Peyer's patch (tissue), 4 donors: ENCODE data around the gene NUDT22. TPM values are rescaled to one million over a fixed set of nuclear protein-coding genes. Genes with fewer than 3 reads are reported as not detected.

ENCODE experiments used
- DNase-seq, 3 donors: peaks; one replicate each; pipeline ENCODE4 v3.0.0-alpha.2; 2017 to 2019
- H3K27ac ChIP-seq, 4 donors: fragments of 200-600 bp; sonication (generic); one replicate each; pipeline ENCODE4 v1.5.1; 2016 to 2019
- H3K27me3 ChIP-seq, 2 donors: fragments of 200-600 bp; sonication (generic); one replicate each; pipeline ENCODE4 v1.5.1; 2019
- H3K36me3 ChIP-seq, 3 donors: fragments of 200-600 bp; sonication (generic); one replicate each; pipeline ENCODE4 v1.5.1; 2016 to 2019
- H3K4me1 ChIP-seq, 4 donors: fragments of 200-600 bp; sonication (generic); one replicate each; pipeline ENCODE4 v1.5.1; 2016 to 2019
- H3K4me3 ChIP-seq, 4 donors: fragments of 200-600 bp; sonication (generic); 1 replicate in 3 of 4; 2 replicates in 1 of 4; pipeline ENCODE4 v1.5.1; 2016 to 2019; ENCODE audit warnings: mild to moderate bottlenecking in 1 of 4
- H3K9me3 ChIP-seq, 4 donors: fragments of 200-600 bp; sonication (generic); one replicate each; pipeline ENCODE4 v1.5.1; 2016 to 2019; ENCODE audit warnings: mild to moderate bottlenecking in 1 of 4
- CTCF ChIP-seq, 6 experiments: fragments of 450-650 bp in 4 of 6; fragments of 200-600 bp in 2 of 6; sonication (generic) in 1 of 6; IDR thresholded peaks; one replicate each; pipeline ENCODE4 v1.5.1; 2017 to 2019; ENCODE audit warnings: antibody characterized with exemption in 6 of 6, mild to moderate bottlenecking in 3 of 6, moderate library complexity in 1 of 6
- POLR2A ChIP-seq, 2 donors: fragments of 450-650 bp; IDR thresholded peaks; one replicate each; pipeline ENCODE4 v1.5.1; 2017; ENCODE audit warnings: antibody characterized with exemption in 2 of 2, mild to moderate bottlenecking in 2 of 2, moderate library complexity in 2 of 2
- total RNA-seq, 4 donors: library from RNA; depleted of rRNA; stranded (reverse); fragments of >200 nt; gene quantifications; one replicate each; pipeline ENCODE4 v1.1.0, GENCODE V29; 2016

Gene NUDT22
- 100 to 1,000 TPM; 145 to 190 (median 156) TPM for total RNA-seq

- Histone ChIP-seq H3K9me3 (no peaks in the 10 kb centered on the region), H3K4me3 (peak within 1 kb of the TSS; percentile 67 to 87 (median 76)), H3K36me3 (peaks cover 0 to 18% (median 0%) of the 10 kb centered on the region in 3 donors), H3K27me3 (no peaks in the 10 kb centered on the region), H3K27ac (peak within 1 kb of the TSS; percentile 86 to 97 (median 92)), H3K4me1 (peaks cover 0 to 37% (median 12%) of the 10 kb centered on the region in 4 donors)
- peak; percentile 92 to 97 (median 97) for DNase-seq
- peak in 1 of 6 experiments; percentile 3 for TF ChIP-seq CTCF (IDR thresholded peaks at IDR 0.05)
- TF ChIP-seq POLR2A (IDR thresholded peaks at IDR 0.05), result peak; percentile 90 to 91
Observed at GRCh38 chr11:64225608-64226506, at the start of gene NUDT22, which contains the start of gene TRPT1. Gene NUDT22 (plus strand): TSS chr11:64226274. CDS start chr11:64226653, 379 bp downstream. Gene TRPT1 (minus strand): TSS chr11:64226186. CDS start chr11:64225860, 326 bp downstream.

- Histone ChIP-seq H3K4me1 (peaks cover 0 to 14% (median 5%) of the 10 kb centered on the region in 4 donors), H3K4me3 (no peak overlapping the region), H3K27ac (no peak overlapping the region), H3K9me3 (no peaks in the 10 kb centered on the region), H3K36me3 (no peaks in the 10 kb centered on the region), H3K27me3 (no peaks in the 10 kb centered on the region)
- TF ChIP-seq CTCF (IDR thresholded peaks at IDR 0.05) (no peak), POLR2A (IDR thresholded peaks at IDR 0.05) (no peak)
- DNase-seq, result no peak
Observed at GRCh38 chr11:64176751-64177150, 49.3 kb upstream of the NUDT22 start.

GRCh38 chr11:64178203-64178602, 47.9 kb upstream of the NUDT22 start:
- no peak for DNase-seq
- peaks cover 0 to 21% (median 5%) of the 10 kb centered on the region in 4 donors for H3K4me1 ChIP-seq
- no peaks in the 10 kb centered on the region for H3K9me3 ChIP-seq
- no peaks in the 10 kb centered on the region for H3K27me3 ChIP-seq
- TF ChIP-seq CTCF (IDR thresholded peaks at IDR 0.05), result no peak
- TF ChIP-seq POLR2A (IDR thresholded peaks at IDR 0.05), result no peak
- no peak overlapping the region for H3K4me3 ChIP-seq
- H3K27ac ChIP-seq, result no peak overlapping the region
- H3K36me3 ChIP-seq, result no peaks in the 10 kb centered on the region

GRCh38 chr11:64178951-64179639, 47.0 kb upstream of the NUDT22 start:
- no peak for DNase-seq
- no peaks in the 10 kb centered on the region for H3K36me3 ChIP-seq
- no peaks in the 10 kb centered on the region for H3K9me3 ChIP-seq
- H3K27me3 ChIP-seq, result no peaks in the 10 kb centered on the region
- no peak overlapping the region for H3K27ac ChIP-seq
- no peak for TF ChIP-seq POLR2A (IDR thresholded peaks at IDR 0.05)
- H3K4me3 ChIP-seq, result no peak overlapping the region
- peaks cover 0 to 30% (median 5%) of the 10 kb centered on the region in 4 donors for H3K4me1 ChIP-seq

GRCh38 chr11:64180891-64181290, 45.2 kb upstream of the NUDT22 start:
- H3K27ac ChIP-seq, result peak overlapping the region in 3 of 4 donors; percentile 38 to 86 (median 78)
- no peaks in the 10 kb centered on the region for H3K27me3 ChIP-seq
- H3K4me1 ChIP-seq, result peaks cover 0 to 39% (median 8%) of the 10 kb centered on the region in 4 donors
- H3K4me3 ChIP-seq, result no peak overlapping the region
- DNase-seq, result no peak
- no peaks in the 10 kb centered on the region for H3K9me3 ChIP-seq
- TF ChIP-seq POLR2A (IDR thresholded peaks at IDR 0.05) (no peak), CTCF (IDR thresholded peaks at IDR 0.05) (no peak)
- no peaks in the 10 kb centered on the region for H3K36me3 ChIP-seq
